Ovary (tissue), 3 donors: ENCODE results near the gene CCDC91.

Source experiments
- CTCF ChIP-seq, 3 donors: fragments of 450-650 bp in 2 of 3; fragments of 200-600 bp in 1 of 3; IDR thresholded peaks; one replicate each; pipeline versions ENCODE4 v1.5.1 to v1.8.0; 2016 to 2022; ENCODE audit warnings: antibody characterized with exemption in 3 of 3, mild to moderate bottlenecking in 1 of 3
- POLR2A ChIP-seq: fragments of 450-650 bp; IDR thresholded peaks from one replicate; pipeline ENCODE4 v1.6.1; 2017; ENCODE audit warnings: antibody characterized with exemption, mild to moderate bottlenecking, moderate library complexity
- donor health status: DM: no; HTN: no; CAD: no.

DNA sequence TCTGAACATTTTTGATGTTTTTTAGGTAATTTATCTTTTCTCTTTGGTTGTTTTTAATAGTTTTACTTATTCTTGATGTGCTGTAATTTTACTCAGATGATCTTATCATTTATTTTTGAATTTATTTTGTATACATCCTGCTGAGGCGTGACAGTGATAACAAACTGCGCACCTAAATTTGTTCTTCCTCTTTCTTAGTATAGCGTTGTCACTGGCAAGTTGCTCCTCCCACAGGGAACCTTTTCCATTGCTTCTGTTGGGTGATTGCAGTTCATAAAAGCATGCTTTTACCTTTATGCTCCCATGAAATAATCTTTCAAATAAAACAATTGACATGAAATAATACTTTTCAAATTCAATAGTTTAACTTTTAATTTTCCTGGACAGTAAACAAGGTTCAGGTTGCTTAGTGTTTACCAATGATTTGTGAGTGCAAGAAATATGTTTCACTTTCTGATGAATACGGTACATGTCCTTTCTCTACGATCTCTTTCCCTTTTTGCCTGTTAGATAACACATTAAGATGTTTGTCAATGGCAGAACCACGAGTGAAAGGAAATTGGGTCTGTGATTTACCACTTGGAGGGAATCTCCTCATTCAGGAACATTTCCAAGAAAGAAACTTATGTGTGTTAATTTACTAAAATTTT is 223.3 kb downstream of the CCDC91 start:
- TF ChIP-seq CTCF (IDR thresholded peaks at IDR 0.05) = no peak
- TF ChIP-seq POLR2A = no peak
